GM12892 (cell line): ENCODE measurements around the gene CTNNA3.

Source experiments
- POLR2A ChIP-seq: IDR thresholded peaks from 2 replicates; pipeline ENCODE4 v1.6.1; 2011; ENCODE audit warnings: low read depth, low read length, control low read depth
- POLR2AphosphoS5 ChIP-seq: IDR thresholded peaks from 2 replicates; pipeline ENCODE4 v1.6.1; 2011; ENCODE audit warnings: low read depth, low read length, control low read depth

DNA sequence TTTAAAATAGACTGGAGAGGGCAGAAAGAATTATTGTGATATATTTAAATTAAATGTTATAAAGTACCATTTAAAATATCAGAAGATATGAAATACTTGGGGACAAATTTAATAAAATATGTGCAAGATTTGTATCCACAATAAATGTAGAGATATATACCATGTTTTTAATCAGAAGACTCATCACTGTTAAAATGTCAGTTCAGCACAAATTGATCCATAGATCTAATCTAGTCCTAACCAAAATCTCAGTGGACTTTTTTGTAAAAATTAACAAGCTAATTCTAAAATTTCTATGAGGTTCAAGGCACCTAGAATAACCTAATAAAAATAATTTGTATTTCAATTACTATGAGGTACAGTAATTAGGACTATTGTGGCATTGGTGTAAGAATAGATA lies 96.4 kb downstream of the CTNNA3 start:
- no peak for TF ChIP-seq POLR2AphosphoS5
- TF ChIP-seq POLR2A, result no peak
